Endothelial cell of umbilical vein (primary cell): ENCODE data around the gene ADRM1.

ENCODE experiments used
- EZH2 ChIP-seq: IDR thresholded peaks from 2 replicates; pipeline ENCODE4 v1.6.1; 2012; ENCODE audit warnings: borderline replicate concordance, low read depth, mild to moderate bottlenecking, moderate library complexity, low read length, inconsistent platforms; ENCODE audit not compliant: severe bottlenecking
- JUN ChIP-seq: IDR thresholded peaks from 2 replicates; pipeline ENCODE4 v1.6.1; 2011; ENCODE audit warnings: borderline replicate concordance, low read depth; ENCODE audit not compliant: insufficient read length, insufficient read depth
- MAX ChIP-seq: IDR thresholded peaks from 2 replicates; pipeline ENCODE4 v1.6.1; 2011; ENCODE audit not compliant: insufficient read depth, insufficient read length
- POLR2A ChIP-seq: IDR thresholded peaks from 2 replicates; pipeline ENCODE4 v1.6.1; 2012; ENCODE audit warnings: low read depth, mild to moderate bottlenecking, control low read depth, low read length
- POLR2AphosphoS5 ChIP-seq: IDR thresholded peaks from 2 replicates; pipeline ENCODE4 v1.6.1; 2012; ENCODE audit warnings: low read depth, mild to moderate bottlenecking, control low read depth, low read length, moderate library complexity; ENCODE audit not compliant: insufficient read depth
- TF ChIP-seq, protein P1 (sequence below), 2 donors: IDR thresholded peaks; 1 replicate in 1 of 2; 2 replicates in 1 of 2; pipeline ENCODE4 v1.5.1; 2011; ENCODE audit warnings: low read length in 2 of 2, mild to moderate bottlenecking in 2 of 2, moderate library complexity in 2 of 2, control low read depth in 1 of 2, inconsistent platforms in 1 of 2, low read depth in 1 of 2; ENCODE audit not compliant: insufficient read depth in 1 of 2; ENCODE audit errors: extremely low read depth in 1 of 2

DNA sequence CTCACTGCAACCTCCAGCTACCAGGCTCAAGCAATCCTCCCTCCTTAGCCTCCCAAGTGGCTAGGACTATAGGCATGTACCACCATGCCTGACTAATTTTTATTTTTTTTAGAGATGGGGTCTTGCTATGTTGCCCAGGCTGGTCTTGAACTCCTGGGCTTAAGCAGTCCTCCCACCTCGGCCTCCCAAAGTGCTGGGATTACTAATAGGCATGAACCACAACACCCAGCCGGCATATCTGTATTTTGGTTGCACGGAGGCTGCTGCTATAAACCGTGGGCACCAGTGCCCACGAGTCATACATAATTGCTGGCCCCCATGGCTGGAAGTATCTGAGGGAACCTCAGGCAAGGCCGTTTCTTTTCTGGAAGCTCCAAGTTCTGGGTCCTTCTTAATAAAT is 18.3 kb upstream of the ADRM1 start:
- TF ChIP-seq MAX (no peak), POLR2A (no peak), POLR2AphosphoS5 (no peak), EZH2 (no peak), JUN (no peak)
- TF ChIP-seq, protein P1, sequence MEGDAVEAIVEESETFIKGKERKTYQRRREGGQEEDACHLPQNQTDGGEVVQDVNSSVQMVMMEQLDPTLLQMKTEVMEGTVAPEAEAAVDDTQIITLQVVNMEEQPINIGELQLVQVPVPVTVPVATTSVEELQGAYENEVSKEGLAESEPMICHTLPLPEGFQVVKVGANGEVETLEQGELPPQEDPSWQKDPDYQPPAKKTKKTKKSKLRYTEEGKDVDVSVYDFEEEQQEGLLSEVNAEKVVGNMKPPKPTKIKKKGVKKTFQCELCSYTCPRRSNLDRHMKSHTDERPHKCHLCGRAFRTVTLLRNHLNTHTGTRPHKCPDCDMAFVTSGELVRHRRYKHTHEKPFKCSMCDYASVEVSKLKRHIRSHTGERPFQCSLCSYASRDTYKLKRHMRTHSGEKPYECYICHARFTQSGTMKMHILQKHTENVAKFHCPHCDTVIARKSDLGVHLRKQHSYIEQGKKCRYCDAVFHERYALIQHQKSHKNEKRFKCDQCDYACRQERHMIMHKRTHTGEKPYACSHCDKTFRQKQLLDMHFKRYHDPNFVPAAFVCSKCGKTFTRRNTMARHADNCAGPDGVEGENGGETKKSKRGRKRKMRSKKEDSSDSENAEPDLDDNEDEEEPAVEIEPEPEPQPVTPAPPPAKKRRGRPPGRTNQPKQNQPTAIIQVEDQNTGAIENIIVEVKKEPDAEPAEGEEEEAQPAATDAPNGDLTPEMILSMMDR (IDR thresholded peaks at IDR 0.05; ENCODE audit: extremely low read depth in 1 of 2, insufficient read depth in 1 of 2, low read depth in 1 of 2, low read length in 2 of 2): no peak
